Caco-2 (cell line): ENCODE data around the gene KLK15. TPM values are rescaled to one million over a fixed set of nuclear protein-coding genes. Genes with fewer than 3 reads are reported as not detected.

Experiments
- BruUV-seq: library from RNA; stranded (reverse); fragments of 400-500 nt; replicated peaks from 2 replicates; lab custom pipeline; 2021; lab: Mats Ljungman, UMichigan
- CTCF ChIA-PET: fragments of 300-600 bp; sonication (Branson Sonifier 250); formaldehyde crosslinking; loops from one replicate; lab custom pipeline; 2022; ENCODE audit warnings: antibody characterized with exemption; lab: Charles Lee
- POLR2A ChIA-PET: fragments of 300-600 bp; sonication (Branson Sonifier 250); formaldehyde crosslinking; loops from one replicate; lab custom pipeline; 2022; ENCODE audit warnings: antibody characterized with exemption; lab: Charles Lee
- DNase-seq, 2 experiments: peaks; one replicate each; pipeline versions ENCODE4 v3.0.0 to v3.0.0-alpha.2; 2020 to 2022
- H3K27me3 ChIP-seq: replicated peaks from 2 replicates; pipeline ENCODE4 v1.6.0; 2011; ENCODE audit warnings: low read length; ENCODE audit not compliant: control insufficient read depth, insufficient read depth
- H3K36me3 ChIP-seq: 2 replicates; pipeline ENCODE4 v1.5.1; 2011; ENCODE audit warnings: low read length; ENCODE audit not compliant: control insufficient read depth, insufficient read depth
- H3K4me1 ChIP-seq: fragments of 250-450 bp; sonication (Bioruptor Pico); 2 replicates; pipeline ENCODE4 v1.5.1; 2020; ENCODE audit warnings: mild to moderate bottlenecking
- H3K4me3 ChIP-seq: 2 replicates; pipeline ENCODE4 v1.5.1; 2011; ENCODE audit warnings: low read depth, mild to moderate bottlenecking, control low read depth, low read length
- H3K9me3 ChIP-seq: fragments of 250-450 bp; sonication (Bioruptor Pico); 2 replicates; pipeline ENCODE4 v1.5.1; 2020; ENCODE audit warnings: mild to moderate bottlenecking, moderate library complexity
- H3K27ac Mint-ChIP-seq: one replicate; pipeline ENCODE4 v1.8.0; 2022; ENCODE audit warnings: mixed read lengths; ENCODE audit not compliant: unreplicated experiment
- H3K27me3 Mint-ChIP-seq: one replicate; pipeline ENCODE4 v1.8.0; 2022; ENCODE audit warnings: mixed read lengths; ENCODE audit not compliant: insufficient read depth, unreplicated experiment
- H3K36me3 Mint-ChIP-seq: one replicate; pipeline ENCODE4 v1.8.0; 2022; ENCODE audit warnings: mild to moderate bottlenecking, mixed read lengths; ENCODE audit not compliant: insufficient read depth, unreplicated experiment
- H3K4me1 Mint-ChIP-seq: one replicate; pipeline ENCODE4 v1.8.0; 2022; ENCODE audit warnings: low read depth, mixed read lengths; ENCODE audit not compliant: unreplicated experiment
- H3K4me3 Mint-ChIP-seq: one replicate; pipeline ENCODE4 v1.8.0; 2022; ENCODE audit warnings: mild to moderate bottlenecking, moderate library complexity, mixed read lengths; ENCODE audit not compliant: unreplicated experiment
- H3K9me3 Mint-ChIP-seq: one replicate; pipeline ENCODE4 v1.8.0; 2022; ENCODE audit warnings: mixed read lengths; ENCODE audit not compliant: unreplicated experiment
- CTCF ChIP-seq, 2 experiments: fragments of 200-600 bp in 1 of 2; IDR thresholded peaks; 1 replicate in 1 of 2; 2 replicates in 1 of 2; pipeline versions ENCODE4 v1.5.1 to v1.8.0; 2011 to 2022; ENCODE audit warnings: antibody characterized with exemption in 1 of 2, control low read depth in 1 of 2, inconsistent platforms in 1 of 2, low read depth in 1 of 2, low read length in 1 of 2, mild to moderate bottlenecking in 1 of 2, moderate library complexity in 1 of 2; ENCODE audit not compliant: insufficient read depth in 1 of 2, severe bottlenecking in 1 of 2, unreplicated experiment in 1 of 2
- intact Hi-C: fragments of 100-400 bp; cut with micrococcal nuclease; formaldehyde crosslinking; loops from one replicate; pipeline ENCODE4 v1.10.0; 2022; ENCODE audit not compliant: unreplicated experiment
- total RNA-seq: library from RNA; stranded (reverse); gene quantifications from 2 replicates; pipeline ENCODE4 v1.2.3, GENCODE V29; 2022

KLK15 gene
- total RNA-seq, 1 experiment from 2014 or later, result not detected

GRCh38 chr19:50870417-50871089 is 37.2 kb upstream of the KLK15 start:
- Mint-ChIP-seq H3K4me3 (no peak overlapping the region), H3K27me3 (peaks cover 17% of the 10 kb centered on the region), H3K36me3 (no peaks in the 10 kb centered on the region), H3K27ac (no peak overlapping the region), H3K4me1 (no peaks in the 10 kb centered on the region), H3K9me3 (no peaks in the 10 kb centered on the region)
- no peak for TF ChIP-seq CTCF (IDR thresholded peaks at IDR 0.05; ENCODE audit: insufficient read depth in 1 of 2, low read depth in 1 of 2, low read length in 1 of 2, severe bottlenecking in 1 of 2, unreplicated experiment in 1 of 2)
- no TSS peak for BruUV-seq
- Histone ChIP-seq H3K4me1 (no peaks in the 10 kb centered on the region), H3K36me3 (no peaks in the 10 kb centered on the region), H3K9me3 (no peaks in the 10 kb centered on the region), H3K4me3 (no peak overlapping the region), H3K27me3 (no peaks in the 10 kb centered on the region; the same call in 1 of the 2 replicates)
- POLR2A ChIA-PET, result no interaction called here
- peak in 1 of 2 experiments; percentile 13 for DNase-seq
- intact Hi-C loops, result no loop called here
- CTCF ChIA-PET, result no interaction called here

- no peaks in the 10 kb centered on the region for H3K9me3 Mint-ChIP-seq
- H3K27me3 ChIP-seq, result no peaks in the 10 kb centered on the region; the same call in 1 of the 2 replicates
- ChIA-PET POLR2A (no interaction called here), CTCF (no interaction called here)
- peaks cover 23% of the 10 kb centered on the region for H3K27me3 Mint-ChIP-seq
- no peak overlapping the region for H3K4me3 Mint-ChIP-seq
- H3K9me3 ChIP-seq, result no peaks in the 10 kb centered on the region
- intact Hi-C loops, result no loop called here
- BruUV-seq, result no TSS peak
- no peak for DNase-seq
- H3K27ac Mint-ChIP-seq, result no peak overlapping the region
- no peak overlapping the region for H3K4me3 ChIP-seq
- H3K4me1 ChIP-seq, result no peaks in the 10 kb centered on the region
- H3K36me3 ChIP-seq, result no peaks in the 10 kb centered on the region
- TF ChIP-seq CTCF (IDR thresholded peaks at IDR 0.05; ENCODE audit: insufficient read depth in 1 of 2, low read depth in 1 of 2, low read length in 1 of 2, severe bottlenecking in 1 of 2, unreplicated experiment in 1 of 2), result no peak
- H3K4me1 Mint-ChIP-seq, result no peaks in the 10 kb centered on the region
- H3K36me3 Mint-ChIP-seq, result no peaks in the 10 kb centered on the region
Observed at GRCh38 chr19:50869479-50869878, 36.1 kb upstream of the KLK15 start.

GRCh38 chr19:50861496-50862286 is 28.3 kb upstream of the KLK15 start:
- POLR2A ChIA-PET, result no interaction called here
- TF ChIP-seq CTCF (IDR thresholded peaks at IDR 0.05; ENCODE audit: insufficient read depth in 1 of 2, low read depth in 1 of 2, low read length in 1 of 2, severe bottlenecking in 1 of 2, unreplicated experiment in 1 of 2), result no peak
- no peaks in the 10 kb centered on the region for H3K9me3 Mint-ChIP-seq
- no peaks in the 10 kb centered on the region for H3K36me3 Mint-ChIP-seq
- Histone ChIP-seq H3K9me3 (0 out of 2 replicates have a peak, but pooled peaks cover 13% of the 10 kb centered on the region), H3K4me3 (no peak overlapping the region), H3K27me3 (no peaks in the 10 kb centered on the region; the same call in 1 of the 2 replicates), H3K36me3 (no peaks in the 10 kb centered on the region), H3K4me1 (no peaks in the 10 kb centered on the region)
- CTCF ChIA-PET, result no interaction called here
- no peak overlapping the region for H3K4me3 Mint-ChIP-seq
- H3K4me1 Mint-ChIP-seq, result no peaks in the 10 kb centered on the region
- BruUV-seq, result no TSS peak
- intact Hi-C loops, result no loop called here
- H3K27me3 Mint-ChIP-seq, result peaks cover 25% of the 10 kb centered on the region
- no peak overlapping the region for H3K27ac Mint-ChIP-seq
- DNase-seq, result no peak
